Left lung (tissue), 10 donors: ENCODE results near the gene FAM13A. TPM values are rescaled to one million over a fixed set of nuclear protein-coding genes. Genes with fewer than 3 reads are reported as not detected.

Experiments
- ATAC-seq: fragments of 200-7000 bp; cut with Tn5 transposase; one replicate; pipeline ENCODE4 v1.9.1; 2020; ENCODE audit warnings: moderate library complexity
- DNase-seq, 4 donors: peaks; one replicate each; pipeline ENCODE4 v3.0.0-alpha.2; 2013 to 2020
- H3K27ac ChIP-seq, 2 donors: fragments of 200-600 bp; sonication (generic) in 1 of 2; one replicate each; pipeline versions ENCODE4 v1.5.0 to v1.8.0; 2020 to 2021
- H3K27me3 ChIP-seq, 2 donors: fragments of 200-600 bp; sonication (generic) in 1 of 2; one replicate each; pipeline versions ENCODE4 v1.5.0 to v1.8.0; 2020 to 2021
- H3K36me3 ChIP-seq, 2 donors: fragments of 200-600 bp; sonication (generic) in 1 of 2; one replicate each; pipeline versions ENCODE4 v1.5.0 to v1.8.0; 2020 to 2021
- H3K4me1 ChIP-seq, 2 donors: fragments of 200-600 bp; one replicate each; pipeline ENCODE4 v1.8.0; 2021
- H3K4me3 ChIP-seq, 2 donors: fragments of 200-600 bp; sonication (generic) in 1 of 2; one replicate each; pipeline versions ENCODE4 v1.5.0 to v1.8.0; 2020 to 2021; ENCODE audit warnings: mild to moderate bottlenecking in 1 of 2
- H3K9me3 ChIP-seq, 2 donors: fragments of 200-600 bp; sonication (generic) in 1 of 2; one replicate each; pipeline versions ENCODE4 v1.5.0 to v1.8.0; 2020 to 2021
- CTCF ChIP-seq, 2 donors: fragments of 200-600 bp; sonication (generic) in 1 of 2; IDR thresholded peaks; one replicate each; pipeline versions ENCODE4 v1.5.0 to v1.8.0; 2021; ENCODE audit warnings: antibody characterized with exemption in 2 of 2
- intact Hi-C, 2 donors: fragments of 100-400 bp; cut with DNase I; formaldehyde crosslinking; loops; one replicate each; pipeline versions ENCODE4 v1.11.2 to v1.14.2; 2022
- polyA plus RNA-seq, 6 donors: library from polyadenylated mRNA; unstranded; fragments of 120-200 nt; gene quantifications; one replicate each; pipeline ENCODE4 v1.2.1, GENCODE V29; 2013; ENCODE audit not compliant: insufficient read length in 6 of 6
- total RNA-seq, 2 donors: library from RNA; stranded (reverse); fragmentation: NEBNext Ultra II Directional; extraction: Animal tissue kit (Norgen Biotek cat#: 25700); gene quantifications; one replicate each; pipeline ENCODE4 v1.2.1, GENCODE V29; 2021
- donor health status: DM: no; HTN: yes; CAD: no.
- donor health status: DM: no; HTN: no; CAD: no.

Gene FAM13A
- total and polyA plus RNA-seq, 8 donors = 22.2 to 69.5 (median 52.2) TPM

GRCh38 chr4:88979276-88979675 is 77.7 kb downstream of the FAM13A start:
- no peak for DNase-seq

DNA sequence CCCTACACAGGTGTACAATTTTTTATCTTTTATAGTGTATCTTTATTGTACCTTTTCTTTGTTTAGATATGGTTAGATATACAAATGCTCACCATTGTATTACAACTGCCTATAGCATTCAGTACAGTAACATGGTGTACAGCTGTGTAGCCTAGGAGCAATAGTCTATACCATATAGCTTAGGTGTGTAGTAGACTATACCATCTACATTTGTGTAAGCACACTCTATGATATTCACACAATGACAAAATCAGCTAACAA is 80.3 kb downstream of the FAM13A start:
- Histone ChIP-seq H3K4me1 (no peaks in the 10 kb centered on the region), H3K27ac (no peak overlapping the region), H3K4me3 (no peak overlapping the region), H3K9me3 (peaks cover 0 to 1% of the 10 kb centered on the region in 2 donors), H3K36me3 (no peaks in the 10 kb centered on the region), H3K27me3 (no peaks in the 10 kb centered on the region)
- intact Hi-C loops = no loop called here
- no peak for DNase-seq
- ATAC-seq = no peak
- TF ChIP-seq CTCF (IDR thresholded peaks at IDR 0.05) = no peak

More at GRCh38 chr4:88979276-88979675, 77.7 kb downstream of the FAM13A start:
- Histone ChIP-seq H3K36me3 (no peaks in the 10 kb centered on the region), H3K4me1 (no peaks in the 10 kb centered on the region), H3K9me3 (no peaks in the 10 kb centered on the region), H3K4me3 (no peak overlapping the region), H3K27me3 (no peaks in the 10 kb centered on the region), H3K27ac (no peak overlapping the region)
- TF ChIP-seq CTCF (IDR thresholded peaks at IDR 0.05) = no peak
- intact Hi-C loops = no loop called here
- ATAC-seq = no peak

- ATAC-seq = peak; percentile 87
- Histone ChIP-seq H3K27me3 (no peaks in the 10 kb centered on the region), H3K36me3 (no peaks in the 10 kb centered on the region), H3K27ac (no peak overlapping the region), H3K9me3 (peaks cover 0 to 1% of the 10 kb centered on the region in 2 donors), H3K4me1 (no peaks in the 10 kb centered on the region), H3K4me3 (no peak overlapping the region)
- intact Hi-C loops = no loop called here
- DNase-seq = peak in 1 of 4 donors; percentile 22
- no peak for TF ChIP-seq CTCF (IDR thresholded peaks at IDR 0.05)
Observed at GRCh38 chr4:88975958-88976774, 80.8 kb downstream of the FAM13A start.

DNA sequence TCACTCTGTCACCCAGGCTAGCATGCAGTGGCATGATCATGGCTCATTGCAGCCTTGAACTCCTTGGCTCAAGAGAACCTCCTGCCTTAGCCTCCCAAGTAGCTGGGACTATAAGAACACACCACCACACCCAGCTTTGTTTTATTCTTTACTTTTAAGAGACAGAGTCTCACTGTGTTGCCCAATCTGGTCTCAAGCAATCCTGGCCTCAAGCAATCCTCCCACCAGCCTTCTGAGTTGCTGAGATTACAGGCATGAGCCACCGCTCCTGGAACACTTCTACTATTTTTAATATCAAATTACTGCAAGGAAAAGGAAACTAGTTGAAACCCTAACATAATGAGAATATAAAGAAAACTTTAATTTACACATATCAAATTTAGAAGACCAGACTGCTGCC is 85.4 kb downstream of the FAM13A start:
- no peak for DNase-seq
- no peaks in the 10 kb centered on the region for H3K36me3 ChIP-seq
- ATAC-seq = no peak
- no peak overlapping the region for H3K27ac ChIP-seq
- TF ChIP-seq CTCF (IDR thresholded peaks at IDR 0.05) = no peak
- intact Hi-C loops = no loop called here
- no peaks in the 10 kb centered on the region for H3K4me1 ChIP-seq
- peaks cover 0 to 1% of the 10 kb centered on the region in 2 donors for H3K9me3 ChIP-seq
- H3K4me3 ChIP-seq = no peak overlapping the region
- H3K27me3 ChIP-seq = no peaks in the 10 kb centered on the region

GRCh38 chr4:88969746-88970145 is 87.2 kb downstream of the FAM13A start:
- H3K9me3 ChIP-seq = peaks cover 0 to 1% of the 10 kb centered on the region in 2 donors
- intact Hi-C loops = no loop called here
- H3K4me1 ChIP-seq = peaks cover 0 to 2% of the 10 kb centered on the region in 2 donors
- H3K36me3 ChIP-seq = no peaks in the 10 kb centered on the region
- DNase-seq (no peak), ATAC-seq (no peak)
- TF ChIP-seq CTCF (IDR thresholded peaks at IDR 0.05) = no peak
- no peak overlapping the region for H3K4me3 ChIP-seq
- H3K27me3 ChIP-seq = no peaks in the 10 kb centered on the region
- H3K27ac ChIP-seq = no peak overlapping the region
